Measurements from ENCODE around the gene UNC5C. TPM values are rescaled to one million over a fixed set of nuclear protein-coding genes. Genes with fewer than 3 reads are reported as not detected.

The UNC5C gene
- total and polyA plus RNA-seq, 10 of the 15 experiments (the other 5 are each of a cell fraction or from before 2014, with no cell fraction given) = 0.02 to 2.0 (median 0.15) TPM; not detected in 1

- TF ChIP-seq, protein P1, sequence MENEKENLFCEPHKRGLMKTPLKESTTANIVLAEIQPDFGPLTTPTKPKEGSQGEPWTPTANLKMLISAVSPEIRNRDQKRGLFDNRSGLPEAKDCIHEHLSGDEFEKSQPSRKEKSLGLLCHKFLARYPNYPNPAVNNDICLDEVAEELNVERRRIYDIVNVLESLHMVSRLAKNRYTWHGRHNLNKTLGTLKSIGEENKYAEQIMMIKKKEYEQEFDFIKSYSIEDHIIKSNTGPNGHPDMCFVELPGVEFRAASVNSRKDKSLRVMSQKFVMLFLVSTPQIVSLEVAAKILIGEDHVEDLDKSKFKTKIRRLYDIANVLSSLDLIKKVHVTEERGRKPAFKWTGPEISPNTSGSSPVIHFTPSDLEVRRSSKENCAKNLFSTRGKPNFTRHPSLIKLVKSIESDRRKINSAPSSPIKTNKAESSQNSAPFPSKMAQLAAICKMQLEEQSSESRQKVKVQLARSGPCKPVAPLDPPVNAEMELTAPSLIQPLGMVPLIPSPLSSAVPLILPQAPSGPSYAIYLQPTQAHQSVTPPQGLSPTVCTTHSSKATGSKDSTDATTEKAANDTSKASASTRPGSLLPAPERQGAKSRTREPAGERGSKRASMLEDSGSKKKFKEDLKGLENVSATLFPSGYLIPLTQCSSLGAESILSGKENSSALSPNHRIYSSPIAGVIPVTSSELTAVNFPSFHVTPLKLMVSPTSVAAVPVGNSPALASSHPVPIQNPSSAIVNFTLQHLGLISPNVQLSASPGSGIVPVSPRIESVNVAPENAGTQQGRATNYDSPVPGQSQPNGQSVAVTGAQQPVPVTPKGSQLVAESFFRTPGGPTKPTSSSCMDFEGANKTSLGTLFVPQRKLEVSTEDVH (IDR thresholded peaks at IDR 0.05; ENCODE audit: low read depth, partially characterized antibody) = no peak
- TF ChIP-seq HDAC6 (IDR thresholded peaks at IDR 0.05; ENCODE audit: unreplicated experiment) = no peak
Measured at GRCh38 chr4:95381843-95382580, 166.8 kb downstream of the UNC5C start (continued).

DNA sequence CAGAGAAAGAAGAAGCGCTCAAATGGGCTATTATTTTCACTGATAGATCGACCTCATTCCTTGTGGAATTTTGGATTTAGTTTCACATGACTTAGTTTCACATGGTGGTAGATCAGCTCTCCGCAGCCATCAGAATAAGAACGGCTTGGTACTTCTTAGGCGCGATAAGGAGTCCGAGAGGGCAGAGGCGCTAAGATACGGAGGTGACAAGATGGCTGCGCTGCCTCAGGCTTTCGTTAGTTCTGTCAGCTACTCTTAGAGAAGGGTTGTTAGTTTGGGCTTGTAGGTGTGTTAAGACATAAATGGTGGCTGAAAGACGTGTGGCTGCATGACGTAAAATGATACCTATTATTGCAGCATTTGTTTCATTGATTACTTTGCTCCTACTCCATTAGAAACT, 169.1 kb downstream of the UNC5C start:
- Histone ChIP-seq H3K4me1 (ENCODE audit: control insufficient read depth, insufficient read depth, low read length) (no peaks in the 10 kb centered on the region), H3K27me3 (replicated peaks in 1 of 2; ENCODE audit: control insufficient read depth in 2 of 2, insufficient read depth in 2 of 2, low read length in 1 of 2) (no peaks in the 10 kb centered on the region), H3K36me3 (ENCODE audit: control insufficient read depth in 2 of 2, insufficient read depth in 2 of 2, low read length in 1 of 2) (no peaks in the 10 kb centered on the region), H3K27ac (ENCODE audit: control insufficient read depth, insufficient read depth) (no peak overlapping the region), H3K4me3 (no peak overlapping the region), H3K4me2 (ENCODE audit: control insufficient read depth, insufficient read depth) (no peak overlapping the region), H3K9me3 (replicated peaks; ENCODE audit: control insufficient read depth, insufficient read depth, low read length) (no peaks in the 10 kb centered on the region), H3K79me2 (ENCODE audit: control insufficient read depth, insufficient read depth, low read length) (no peaks in the 10 kb centered on the region), H3K9ac (ENCODE audit: control insufficient read depth, insufficient read depth, low read length) (no peak overlapping the region), H2AFZ (ENCODE audit: control insufficient read depth, low read depth, low read length) (no peak overlapping the region), H4K20me1 (ENCODE audit: control insufficient read depth, insufficient read depth) (no peaks in the 10 kb centered on the region)
- ATAC-seq = no peak
- CTCF ChIA-PET = no interaction called here
- no peak for FAIRE-seq
- BruUV-seq (replicated peaks) = no TSS peak
- no peak for DNase-seq (ENCODE audit: low read depth, low spot score)
- in situ Hi-C loops (cut with MboI) = no loop called here
- intact Hi-C loops (cut with micrococcal nuclease; ENCODE audit: unreplicated experiment) = no loop called here
- SMC1A ChIA-PET (ENCODE audit: uncharacterized antibody, unreplicated experiment) = no interaction called here
- POLR2A ChIA-PET = no interaction called here
- WGBS (ENCODE audit: insufficient coverage, insufficient replicate concordance, low lambda C conversion rate, missing lambda C conversion rate) = 66% methylated on average over 13 of the region's 13 CpGs
- RAD21 ChIA-PET (ENCODE audit: unreplicated experiment) = no interaction called here
- TF ChIP-seq, protein P2, sequence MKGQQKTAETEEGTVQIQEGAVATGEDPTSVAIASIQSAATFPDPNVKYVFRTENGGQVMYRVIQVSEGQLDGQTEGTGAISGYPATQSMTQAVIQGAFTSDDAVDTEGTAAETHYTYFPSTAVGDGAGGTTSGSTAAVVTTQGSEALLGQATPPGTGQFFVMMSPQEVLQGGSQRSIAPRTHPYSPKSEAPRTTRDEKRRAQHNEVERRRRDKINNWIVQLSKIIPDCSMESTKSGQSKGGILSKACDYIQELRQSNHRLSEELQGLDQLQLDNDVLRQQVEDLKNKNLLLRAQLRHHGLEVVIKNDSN (IDR thresholded peaks at IDR 0.05; ENCODE audit: borderline replicate concordance, extremely low read length, insufficient read depth, low read depth, low read length) = no peak
- TF ChIP-seq MEF2B (IDR thresholded peaks at IDR 0.05; ENCODE audit: partially characterized antibody, poor library complexity, severe bottlenecking) (no peak), SRF (IDR thresholded peaks at IDR 0.05; ENCODE audit: low read depth in 2 of 2, low read length in 2 of 2) (no peak), ZNF384 (IDR thresholded peaks at IDR 0.05; ENCODE audit: borderline replicate concordance, low read depth, low read length) (no peak), RB1 (IDR thresholded peaks at IDR 0.05; ENCODE audit: borderline replicate concordance) (no peak), BCL11A (IDR thresholded peaks at IDR 0.05; ENCODE audit: low read depth, low read length) (no peak), IKZF1 (conservative IDR thresholded peaks at IDR 0.05) (no peak)
- TF ChIP-seq, protein P3, sequence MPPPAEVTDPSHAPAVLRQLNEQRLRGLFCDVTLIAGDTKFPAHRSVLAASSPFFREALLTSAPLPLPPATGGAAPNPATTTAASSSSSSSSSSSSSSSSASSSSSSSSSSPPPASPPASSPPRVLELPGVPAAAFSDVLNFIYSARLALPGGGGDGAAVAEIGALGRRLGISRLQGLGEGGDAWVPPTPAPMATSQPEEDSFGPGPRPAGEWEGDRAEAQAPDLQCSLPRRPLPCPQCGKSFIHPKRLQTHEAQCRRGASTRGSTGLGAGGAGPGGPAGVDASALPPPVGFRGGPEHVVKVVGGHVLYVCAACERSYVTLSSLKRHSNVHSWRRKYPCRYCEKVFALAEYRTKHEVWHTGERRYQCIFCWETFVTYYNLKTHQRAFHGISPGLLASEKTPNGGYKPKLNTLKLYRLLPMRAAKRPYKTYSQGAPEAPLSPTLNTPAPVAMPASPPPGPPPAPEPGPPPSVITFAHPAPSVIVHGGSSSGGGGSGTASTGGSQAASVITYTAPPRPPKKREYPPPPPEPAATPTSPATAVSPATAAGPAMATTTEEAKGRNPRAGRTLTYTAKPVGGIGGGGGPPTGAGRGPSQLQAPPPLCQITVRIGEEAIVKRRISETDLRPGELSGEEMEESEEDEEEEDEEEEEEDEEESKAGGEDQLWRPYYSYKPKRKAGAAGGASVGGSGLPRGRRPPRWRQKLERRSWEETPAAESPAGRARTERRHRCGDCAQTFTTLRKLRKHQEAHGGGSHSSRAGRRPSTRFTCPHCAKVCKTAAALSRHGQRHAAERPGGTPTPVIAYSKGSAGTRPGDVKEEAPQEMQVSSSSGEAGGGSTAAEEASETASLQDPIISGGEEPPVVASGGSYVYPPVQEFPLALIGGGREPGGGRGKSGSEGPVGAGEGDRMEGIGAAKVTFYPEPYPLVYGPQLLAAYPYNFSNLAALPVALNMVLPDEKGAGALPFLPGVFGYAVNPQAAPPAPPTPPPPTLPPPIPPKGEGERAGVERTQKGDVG (CRISPR knock-in tag; IDR thresholded peaks at IDR 0.05) = no peak
- TF ChIP-seq, protein P4, sequence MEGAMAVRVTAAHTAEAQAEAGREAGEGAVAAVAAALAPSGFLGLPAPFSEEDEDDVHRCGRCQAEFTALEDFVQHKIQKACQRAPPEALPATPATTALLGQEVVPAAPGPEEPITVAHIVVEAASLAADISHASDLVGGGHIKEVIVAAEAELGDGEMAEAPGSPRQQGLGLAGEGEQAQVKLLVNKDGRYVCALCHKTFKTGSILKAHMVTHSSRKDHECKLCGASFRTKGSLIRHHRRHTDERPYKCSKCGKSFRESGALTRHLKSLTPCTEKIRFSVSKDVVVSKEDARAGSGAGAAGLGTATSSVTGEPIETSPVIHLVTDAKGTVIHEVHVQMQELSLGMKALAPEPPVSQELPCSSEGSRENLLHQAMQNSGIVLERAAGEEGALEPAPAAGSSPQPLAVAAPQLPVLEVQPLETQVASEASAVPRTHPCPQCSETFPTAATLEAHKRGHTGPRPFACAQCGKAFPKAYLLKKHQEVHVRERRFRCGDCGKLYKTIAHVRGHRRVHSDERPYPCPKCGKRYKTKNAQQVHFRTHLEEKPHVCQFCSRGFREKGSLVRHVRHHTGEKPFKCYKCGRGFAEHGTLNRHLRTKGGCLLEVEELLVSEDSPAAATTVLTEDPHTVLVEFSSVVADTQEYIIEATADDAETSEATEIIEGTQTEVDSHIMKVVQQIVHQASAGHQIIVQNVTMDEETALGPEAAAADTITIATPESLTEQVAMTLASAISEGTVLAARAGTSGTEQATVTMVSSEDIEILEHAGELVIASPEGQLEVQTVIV (IDR thresholded peaks at IDR 0.05; ENCODE audit: borderline replicate concordance, partially characterized antibody) = no peak

Measured in GM12878 (cell line).